Breast epithelium (tissue), 4 donors: Measurements from ENCODE around the gene MAPK1. TPM values are rescaled to one million over a fixed set of nuclear protein-coding genes. Genes with fewer than 3 reads are reported as not detected.
"Not testable (repeated sequence)": the region's sequence is repeated elsewhere in the genome, so short reads cannot be mapped to it uniquely, and the experiment has no call there.

Source experiments
- DNase-seq, 2 donors: peaks; one replicate each; pipeline ENCODE4 v3.0.0-alpha.2; 2019; ENCODE audit warnings: low spot score in 2 of 2
- H3K27ac ChIP-seq, 2 donors: fragments of 200-600 bp; sonication (generic) in 1 of 2; one replicate each; pipeline ENCODE4 v1.5.1; 2016 to 2019; ENCODE audit warnings: mild to moderate bottlenecking in 1 of 2
- H3K27me3 ChIP-seq, 2 donors: fragments of 200-600 bp; sonication (generic) in 1 of 2; one replicate each; pipeline versions ENCODE4 v1.5.1 to v1.6.0; 2017 to 2019; ENCODE audit warnings: control low read depth in 1 of 2, mild to moderate bottlenecking in 1 of 2
- H3K36me3 ChIP-seq: fragments of 200-600 bp; one replicate; pipeline ENCODE4 v1.5.1; 2019
- H3K4me1 ChIP-seq, 2 donors: fragments of 200-600 bp; sonication (generic); one replicate each; pipeline ENCODE4 v1.5.1; 2016 to 2019; ENCODE audit warnings: control low read depth in 1 of 2
- H3K4me3 ChIP-seq, 3 donors: fragments of 200-600 bp; sonication (generic); 1 replicate in 2 of 3; 2 replicates in 1 of 3; pipeline ENCODE4 v1.5.1; 2016 to 2019; ENCODE audit warnings: mild to moderate bottlenecking in 3 of 3, moderate library complexity in 2 of 3
- H3K9me3 ChIP-seq, 2 donors: fragments of 200-600 bp; sonication (generic) in 1 of 2; one replicate each; pipeline ENCODE4 v1.5.1; 2016 to 2019; ENCODE audit warnings: control low read depth in 1 of 2
- CTCF ChIP-seq, 3 donors: fragments of 450-650 bp; IDR thresholded peaks; one replicate each; pipeline ENCODE4 v1.5.1; 2016 to 2017; ENCODE audit warnings: antibody characterized with exemption in 3 of 3, mild to moderate bottlenecking in 3 of 3, moderate library complexity in 3 of 3
- POLR2A ChIP-seq: fragments of 450-650 bp; IDR thresholded peaks from one replicate; pipeline ENCODE4 v1.6.1; 2016; ENCODE audit warnings: antibody characterized with exemption, mild to moderate bottlenecking, moderate library complexity
- POLR2AphosphoS5 ChIP-seq, 3 donors: sonication (generic); formaldehyde crosslinking; IDR thresholded peaks; one replicate each; pipeline ENCODE4 v1.6.1; 2017; ENCODE audit warnings: antibody characterized with exemption in 3 of 3
- intact Hi-C: fragments of 100-400 bp; cut with DNase I; formaldehyde crosslinking; loops from one replicate; pipeline ENCODE4 v1.15.1; 2023; ENCODE audit warnings: low total_unique reads
- total RNA-seq, 3 donors: library from RNA; depleted of rRNA; stranded (reverse); fragments of >200 nt; gene quantifications; one replicate each; pipeline ENCODE4 v1.1.0, GENCODE V29; 2016

MAPK1 gene
- total RNA-seq, 3 donors from 2014 or later, result 43.3 to 49.9 (median 44.0) TPM

GRCh38 chr22:21902296-21903087, 35.0 kb upstream of the MAPK1 start:
- H3K4me3 ChIP-seq, result no peak overlapping the region
- H3K36me3 ChIP-seq, result no peaks in the 10 kb centered on the region
- no peaks in the 10 kb centered on the region for H3K4me1 ChIP-seq
- peak in 1 of 2 donors; percentile 9 for DNase-seq
- no peak overlapping the region for H3K27ac ChIP-seq
- no peaks in the 10 kb centered on the region for H3K27me3 ChIP-seq
- no peaks in the 10 kb centered on the region for H3K9me3 ChIP-seq
- intact Hi-C loops, result no loop called here
- TF ChIP-seq CTCF (IDR thresholded peaks at IDR 0.05), result no peak
- TF ChIP-seq POLR2A, result no peak
- no peak for TF ChIP-seq POLR2AphosphoS5 (IDR thresholded peaks at IDR 0.05)

GRCh38 chr22:21898354-21898896, 31.0 kb upstream of the MAPK1 start:
- no peaks in the 10 kb centered on the region for H3K9me3 ChIP-seq
- no peak for TF ChIP-seq POLR2AphosphoS5 (IDR thresholded peaks at IDR 0.05)
- TF ChIP-seq POLR2A, result no peak
- TF ChIP-seq CTCF (IDR thresholded peaks at IDR 0.05), result no peak
- H3K27ac ChIP-seq, result no peak overlapping the region
- H3K4me1 ChIP-seq, result no peaks in the 10 kb centered on the region
- no peak overlapping the region for H3K4me3 ChIP-seq
- DNase-seq, result no peak
- intact Hi-C loops, result no loop called here
- no peaks in the 10 kb centered on the region for H3K36me3 ChIP-seq
- no peaks in the 10 kb centered on the region for H3K27me3 ChIP-seq

GRCh38 chr22:21896951-21897513, 29.6 kb upstream of the MAPK1 start:
- peak in 1 of 2 donors; percentile 5 for DNase-seq
- Histone ChIP-seq H3K4me3 (no peak overlapping the region), H3K4me1 (no peaks in the 10 kb centered on the region), H3K9me3 (no peaks in the 10 kb centered on the region), H3K27ac (no peak overlapping the region), H3K36me3 (no peaks in the 10 kb centered on the region), H3K27me3 (no peaks in the 10 kb centered on the region)
- TF ChIP-seq CTCF (IDR thresholded peaks at IDR 0.05), result no peak
- no peak for TF ChIP-seq POLR2AphosphoS5 (IDR thresholded peaks at IDR 0.05)
- TF ChIP-seq POLR2A, result no peak
- intact Hi-C loops, result no loop called here

- H3K4me1 ChIP-seq, H3K27me3 ChIP-seq, H3K27ac ChIP-seq, DNase-seq, H3K4me3 ChIP-seq, intact Hi-C loops, H3K36me3 ChIP-seq, H3K9me3 ChIP-seq: not testable (repeated sequence)
Measured at GRCh38 chr22:21896275-21896674, 28.8 kb upstream of the MAPK1 start.

GRCh38 chr22:21894799-21895198, 27.4 kb upstream of the MAPK1 start:
- DNase-seq, result peak in 1 of 2 donors; percentile 9
- H3K4me3 ChIP-seq, result no peak overlapping the region
- H3K9me3 ChIP-seq, result no peaks in the 10 kb centered on the region
- intact Hi-C loops, result no loop called here
- no peaks in the 10 kb centered on the region for H3K4me1 ChIP-seq
- H3K36me3 ChIP-seq, result no peaks in the 10 kb centered on the region
- no peak for TF ChIP-seq POLR2AphosphoS5 (IDR thresholded peaks at IDR 0.05)
- TF ChIP-seq POLR2A, result no peak
- TF ChIP-seq CTCF (IDR thresholded peaks at IDR 0.05), result no peak
- H3K27me3 ChIP-seq, result no peaks in the 10 kb centered on the region
- H3K27ac ChIP-seq, result no peak overlapping the region
